Sigmoid colon (tissue), 4 donors: ENCODE results near the gene CXCR3.

Source experiments
- CTCF ChIP-seq, 4 experiments: fragments of 450-650 bp in 3 of 4; fragments of 200-600 bp in 1 of 4; IDR thresholded peaks; one replicate each; pipeline ENCODE4 v1.5.1; 2016 to 2019; ENCODE audit warnings: antibody characterized with exemption in 4 of 4, mild to moderate bottlenecking in 3 of 4, moderate library complexity in 2 of 4
- EP300 ChIP-seq, 4 donors: sonication (generic); formaldehyde crosslinking; IDR thresholded peaks; one replicate each; pipeline ENCODE4 v1.6.1; 2017; ENCODE audit warnings: antibody characterized with exemption in 4 of 4
- POLR2A ChIP-seq, 2 donors: fragments of 450-650 bp; IDR thresholded peaks; one replicate each; pipeline ENCODE4 v1.6.1; 2016; ENCODE audit warnings: antibody characterized with exemption in 2 of 2, mild to moderate bottlenecking in 2 of 2, moderate library complexity in 2 of 2
- POLR2AphosphoS5 ChIP-seq, 4 donors: sonication (generic); formaldehyde crosslinking; IDR thresholded peaks; one replicate each; pipeline ENCODE4 v1.6.1; 2017; ENCODE audit warnings: antibody characterized with exemption in 4 of 4

- TF ChIP-seq CTCF (IDR thresholded peaks at IDR 0.05): no peak
- no peak for TF ChIP-seq POLR2A (IDR thresholded peaks at IDR 0.05)
- TF ChIP-seq POLR2AphosphoS5 (IDR thresholded peaks at IDR 0.05): no peak
- TF ChIP-seq EP300 (IDR thresholded peaks at IDR 0.05): no peak
Observed at GRCh38 chrX:71578253-71579135, 39.8 kb downstream of the CXCR3 start, which contains the start of gene GCNA.
